HG02840 (cell line): ENCODE measurements around the gene GHRHR.

Source experiments
- ATAC-seq: cut with Tn5 transposase; IDR thresholded peaks from one replicate; pipeline ENCODE4 v1.9.1; 2021; ENCODE audit warnings: mild to moderate bottlenecking, moderate library complexity, moderate number of reproducible peaks; ENCODE audit not compliant: unreplicated experiment, low FRiP score

GHRHR gene

DNA sequence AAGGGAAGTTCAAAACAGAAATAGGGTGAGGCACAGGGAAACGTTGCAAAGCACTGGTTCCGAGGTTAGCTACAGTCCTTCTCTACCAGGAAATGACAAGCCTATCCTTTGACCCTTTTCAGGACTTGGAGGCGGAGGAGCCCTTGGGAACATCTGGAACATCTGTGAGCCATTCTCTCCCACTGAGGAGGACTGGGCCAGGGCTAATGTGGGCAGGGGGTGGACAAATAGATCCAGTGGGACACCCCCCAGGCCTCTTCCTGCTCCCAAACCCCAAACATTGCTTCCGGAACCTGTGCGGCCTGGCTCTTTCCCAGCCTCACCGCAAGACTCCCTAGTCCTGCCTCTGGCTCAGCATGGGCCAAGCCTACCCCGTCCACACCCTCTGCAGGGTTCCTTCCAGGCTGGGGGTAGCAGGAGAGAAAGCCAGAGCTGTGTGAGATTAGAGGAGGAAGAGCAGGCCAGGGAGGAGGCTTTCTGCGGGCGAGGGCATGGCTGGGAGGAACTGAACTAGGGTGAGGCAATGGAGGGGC lies 36.5 kb downstream of the GHRHR start:
- no peak for ATAC-seq

- ATAC-seq = no peak
Observed at GRCh38 chr7:31000779-31001178, 37.0 kb downstream of the GHRHR start.

GRCh38 chr7:31002256-31002655 lies 38.5 kb downstream of the GHRHR start:
- ATAC-seq = no peak

- ATAC-seq = no peak
Observed at GRCh38 chr7:31003097-31003496, 39.3 kb downstream of the GHRHR start.

DNA sequence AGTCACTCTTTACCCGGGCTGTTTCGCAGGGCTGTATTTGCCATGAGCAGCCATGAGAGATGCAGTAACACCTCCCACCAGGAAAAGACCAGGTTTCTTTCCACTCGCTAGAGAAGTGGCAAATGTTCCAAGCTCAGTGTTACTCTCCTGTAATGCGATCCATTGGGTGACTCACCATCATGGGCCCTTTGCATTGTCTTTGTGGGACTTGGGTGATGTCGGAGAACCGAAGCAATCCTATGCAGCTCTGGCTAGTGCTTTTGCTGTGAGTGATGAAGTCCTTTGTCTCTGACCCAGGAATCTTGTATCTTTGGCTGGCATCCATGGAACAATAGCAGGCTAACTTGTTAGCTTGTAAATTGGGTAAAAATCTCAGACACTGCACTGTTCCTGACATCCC lies 40.0 kb downstream of the GHRHR start:
- ATAC-seq = no peak

GRCh38 chr7:31004393-31004792 lies 40.6 kb downstream of the GHRHR start:
- ATAC-seq = no peak

GRCh38 chr7:31006857-31007256 lies 43.1 kb downstream of the GHRHR start:
- ATAC-seq = no peak

GRCh38 chr7:31007634-31008033 lies 43.9 kb downstream of the GHRHR start:
- ATAC-seq = no peak

GRCh38 chr7:31014826-31015225 lies 51.1 kb downstream of the GHRHR start:
- ATAC-seq = no peak

- no peak for ATAC-seq
Observed at GRCh38 chr7:31017032-31017675, 53.4 kb downstream of the GHRHR start.

DNA sequence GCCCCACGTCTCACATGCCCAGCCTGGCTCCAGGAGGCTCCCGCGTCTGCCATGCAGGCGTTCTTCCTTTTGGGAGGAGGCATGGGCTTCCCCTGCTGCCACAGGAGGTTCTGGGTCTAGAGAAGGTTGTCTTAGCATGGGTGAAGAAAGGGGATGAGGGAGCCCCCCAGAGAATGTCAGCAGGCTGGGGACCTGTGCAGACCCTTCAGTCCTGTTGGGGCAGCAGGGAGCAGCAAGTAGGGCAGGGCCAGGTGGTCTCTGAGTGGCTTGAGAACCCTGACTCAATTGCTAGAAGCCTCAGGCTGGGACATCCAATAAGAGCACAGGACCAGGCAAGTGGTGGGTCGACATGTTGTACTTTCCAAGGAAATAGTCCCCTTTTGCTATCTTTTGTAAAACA lies 54.0 kb downstream of the GHRHR start:
- ATAC-seq = no peak

- no peak for ATAC-seq
Observed at GRCh38 chr7:31019509-31019908, 55.8 kb downstream of the GHRHR start.

DNA sequence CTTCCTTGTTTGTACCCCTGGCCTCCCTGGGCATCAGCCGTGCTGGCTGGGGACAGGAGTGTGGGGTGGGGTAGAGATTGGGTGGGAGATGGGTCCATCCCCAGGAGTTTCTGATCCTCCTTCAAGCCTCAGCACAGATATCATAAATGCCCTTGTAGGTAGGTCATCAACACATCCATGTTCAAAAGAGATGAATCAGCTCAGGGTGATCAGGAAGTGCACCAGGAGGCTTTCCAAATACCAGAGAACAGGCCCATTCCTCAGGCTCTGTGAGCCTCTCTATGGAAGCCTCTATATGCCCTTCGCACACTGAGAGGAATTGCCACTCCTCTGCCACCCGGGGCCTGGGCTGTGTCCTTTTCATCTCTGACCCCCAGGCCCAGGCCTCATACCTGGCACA lies 56.4 kb downstream of the GHRHR start:
- ATAC-seq = no peak

- no peak for ATAC-seq
Observed at GRCh38 chr7:31020652-31021051, 56.9 kb downstream of the GHRHR start.

GRCh38 chr7:31022117-31022516 lies 58.4 kb downstream of the GHRHR start:
- no peak for ATAC-seq

GRCh38 chr7:31022726-31023125 lies 59.0 kb downstream of the GHRHR start:
- no peak for ATAC-seq

DNA sequence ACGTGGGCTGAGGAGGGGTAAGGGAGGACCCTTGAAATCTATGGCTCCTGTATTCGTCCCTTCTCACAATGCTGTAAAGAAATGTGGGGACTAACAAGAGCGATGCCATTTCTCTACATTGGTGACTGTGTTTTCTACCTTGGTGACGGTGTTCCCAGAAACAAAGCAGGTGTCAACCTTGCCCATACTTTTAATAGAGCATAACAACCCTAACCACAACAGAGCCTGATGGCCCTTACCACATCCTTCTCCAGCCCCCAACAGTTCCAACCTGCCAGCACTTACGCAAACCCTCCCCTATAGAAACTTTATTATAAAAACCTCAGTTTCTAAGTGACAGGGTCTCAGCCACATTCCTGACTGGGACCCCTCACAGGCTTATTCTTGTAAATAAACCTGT lies 60.1 kb downstream of the GHRHR start:
- no peak for ATAC-seq

- ATAC-seq = peak; percentile 65
Observed at GRCh38 chr7:31027161-31027965, 63.6 kb downstream of the GHRHR start.

DNA sequence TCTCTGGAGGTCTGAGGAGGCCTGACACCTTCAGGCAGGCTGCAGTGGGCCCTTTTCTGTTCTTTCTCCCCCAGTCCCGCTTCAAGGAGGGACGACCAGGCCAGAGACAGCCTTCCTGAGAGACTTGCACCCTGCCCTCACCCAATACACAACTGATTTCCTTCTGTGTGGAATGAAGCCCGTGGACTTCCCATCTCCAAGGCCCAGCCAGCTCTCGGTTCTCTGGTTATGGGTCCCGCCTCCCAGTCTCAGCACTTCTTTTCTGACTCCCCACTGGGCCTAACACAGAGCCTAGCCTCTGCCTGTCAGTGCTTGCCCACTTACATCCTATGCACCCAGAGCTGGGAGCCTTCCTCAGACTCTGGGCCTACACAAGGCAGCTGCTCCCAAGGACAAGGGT lies 64.3 kb downstream of the GHRHR start:
- no peak for ATAC-seq

- ATAC-seq = no peak
Observed at GRCh38 chr7:31028417-31028992, 64.8 kb downstream of the GHRHR start.
